ENCODE results near the gene C17orf113.

GRCh38 chr17:42039794-42040763, 10.3 kb downstream of the C17orf113 start:
- TF ChIP-seq, protein P1, sequence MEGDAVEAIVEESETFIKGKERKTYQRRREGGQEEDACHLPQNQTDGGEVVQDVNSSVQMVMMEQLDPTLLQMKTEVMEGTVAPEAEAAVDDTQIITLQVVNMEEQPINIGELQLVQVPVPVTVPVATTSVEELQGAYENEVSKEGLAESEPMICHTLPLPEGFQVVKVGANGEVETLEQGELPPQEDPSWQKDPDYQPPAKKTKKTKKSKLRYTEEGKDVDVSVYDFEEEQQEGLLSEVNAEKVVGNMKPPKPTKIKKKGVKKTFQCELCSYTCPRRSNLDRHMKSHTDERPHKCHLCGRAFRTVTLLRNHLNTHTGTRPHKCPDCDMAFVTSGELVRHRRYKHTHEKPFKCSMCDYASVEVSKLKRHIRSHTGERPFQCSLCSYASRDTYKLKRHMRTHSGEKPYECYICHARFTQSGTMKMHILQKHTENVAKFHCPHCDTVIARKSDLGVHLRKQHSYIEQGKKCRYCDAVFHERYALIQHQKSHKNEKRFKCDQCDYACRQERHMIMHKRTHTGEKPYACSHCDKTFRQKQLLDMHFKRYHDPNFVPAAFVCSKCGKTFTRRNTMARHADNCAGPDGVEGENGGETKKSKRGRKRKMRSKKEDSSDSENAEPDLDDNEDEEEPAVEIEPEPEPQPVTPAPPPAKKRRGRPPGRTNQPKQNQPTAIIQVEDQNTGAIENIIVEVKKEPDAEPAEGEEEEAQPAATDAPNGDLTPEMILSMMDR (IDR thresholded peaks at IDR 0.05), result no peak
- no peak for TF ChIP-seq POLR2AphosphoS5 (IDR thresholded peaks at IDR 0.05)
- TF ChIP-seq POLR2A (IDR thresholded peaks at IDR 0.05), result no peak
